OCI-LY1 (cell line): ENCODE data around the gene FCGBP.

Source experiments
- CTCF ChIP-seq: fragments of 200-600 bp; sonication (generic), shearing (Covaris generic); IDR thresholded peaks from 2 replicates; pipeline ENCODE4 v1.5.1; 2017; ENCODE audit warnings: mild to moderate bottlenecking, antibody characterized with exemption, low read length, moderate library complexity, mixed read lengths
- EZH2 ChIP-seq: fragments of 200-600 bp; sonication (generic), shearing (Covaris generic); IDR thresholded peaks from 2 replicates; pipeline ENCODE4 v1.8.0; 2017; ENCODE audit warnings: borderline replicate concordance, mixed run types, mild to moderate bottlenecking, antibody characterized with exemption, low read length, moderate library complexity, mixed read lengths

GRCh38 chr19:39951065-39951650 lies 16.7 kb upstream of the FCGBP start:
- TF ChIP-seq CTCF (no peak), EZH2 (no peak)
